ENCODE results near the gene RUBCN. TPM values are rescaled to one million over a fixed set of nuclear protein-coding genes. Genes with fewer than 3 reads are reported as not detected.

The RUBCN gene
- total RNA-seq, 1 experiment from 2014 or later, result 37.9 TPM

DNA sequence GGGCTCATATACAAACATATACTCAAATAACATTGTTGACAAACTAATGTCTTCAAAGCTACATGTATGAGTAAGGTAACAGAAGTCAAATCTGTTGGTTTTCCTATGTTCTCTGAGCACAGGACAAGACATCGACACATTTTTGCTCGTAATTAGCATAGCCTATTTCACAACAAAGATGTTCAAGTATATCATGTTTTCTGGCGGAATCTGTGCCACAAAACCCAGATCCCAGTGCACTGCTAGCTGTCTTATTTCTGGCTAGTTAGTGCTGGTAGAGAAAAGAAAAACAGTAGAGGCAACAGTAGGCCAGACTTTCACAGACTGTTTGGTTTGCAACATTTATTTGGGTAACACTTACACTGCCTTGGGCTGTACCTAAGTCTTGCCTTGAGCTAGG, 51.2 kb downstream of the RUBCN start:
- Histone ChIP-seq H3K36me3 (ENCODE audit: control insufficient read depth, insufficient read depth, low read length) (no peaks in the 10 kb centered on the region; the same call in 1 of the 2 replicates), H3K27ac (ENCODE audit: low read length) (no peak overlapping the region), H3K27me3 (ENCODE audit: control insufficient read depth, insufficient read depth, low read length) (no peaks in the 10 kb centered on the region), H3K4me3 (ENCODE audit: low read depth in 2 of 2, low read length in 2 of 2) (no peak overlapping the region), H3K9me3 (ENCODE audit: control insufficient read depth, insufficient read depth, low read depth, low read length) (no peaks in the 10 kb centered on the region), H3K4me1 (ENCODE audit: control insufficient read depth, insufficient read depth, low read length) (no peaks in the 10 kb centered on the region)
- ChIA-PET CTCF (no interaction called here), POLR2A (no interaction called here)
- DNase-seq (ENCODE audit: low read depth, low spot score), result no peak
- intact Hi-C loops (cut with micrococcal nuclease; ENCODE audit: unreplicated experiment), result no loop called here
- in situ Hi-C loops (cut with HindIII; ENCODE audit: low pct_unique_long_range_greater_than_20kb, low sequenced_read_pairs), result no loop called here
- ATAC-seq, result no peak
- TF ChIP-seq CTCF (IDR thresholded peaks at IDR 0.05) (no peak), POLR2AphosphoS5 (IDR thresholded peaks at IDR 0.05; ENCODE audit: low read depth, low read length) (no peak), TCF7L2 (IDR thresholded peaks at IDR 0.05; ENCODE audit: low read depth, low read length) (no peak), SIN3A (IDR thresholded peaks at IDR 0.05; ENCODE audit: borderline replicate concordance, insufficient read depth, low read depth, low read length) (no peak)
- TF ChIP-seq, protein P1, sequence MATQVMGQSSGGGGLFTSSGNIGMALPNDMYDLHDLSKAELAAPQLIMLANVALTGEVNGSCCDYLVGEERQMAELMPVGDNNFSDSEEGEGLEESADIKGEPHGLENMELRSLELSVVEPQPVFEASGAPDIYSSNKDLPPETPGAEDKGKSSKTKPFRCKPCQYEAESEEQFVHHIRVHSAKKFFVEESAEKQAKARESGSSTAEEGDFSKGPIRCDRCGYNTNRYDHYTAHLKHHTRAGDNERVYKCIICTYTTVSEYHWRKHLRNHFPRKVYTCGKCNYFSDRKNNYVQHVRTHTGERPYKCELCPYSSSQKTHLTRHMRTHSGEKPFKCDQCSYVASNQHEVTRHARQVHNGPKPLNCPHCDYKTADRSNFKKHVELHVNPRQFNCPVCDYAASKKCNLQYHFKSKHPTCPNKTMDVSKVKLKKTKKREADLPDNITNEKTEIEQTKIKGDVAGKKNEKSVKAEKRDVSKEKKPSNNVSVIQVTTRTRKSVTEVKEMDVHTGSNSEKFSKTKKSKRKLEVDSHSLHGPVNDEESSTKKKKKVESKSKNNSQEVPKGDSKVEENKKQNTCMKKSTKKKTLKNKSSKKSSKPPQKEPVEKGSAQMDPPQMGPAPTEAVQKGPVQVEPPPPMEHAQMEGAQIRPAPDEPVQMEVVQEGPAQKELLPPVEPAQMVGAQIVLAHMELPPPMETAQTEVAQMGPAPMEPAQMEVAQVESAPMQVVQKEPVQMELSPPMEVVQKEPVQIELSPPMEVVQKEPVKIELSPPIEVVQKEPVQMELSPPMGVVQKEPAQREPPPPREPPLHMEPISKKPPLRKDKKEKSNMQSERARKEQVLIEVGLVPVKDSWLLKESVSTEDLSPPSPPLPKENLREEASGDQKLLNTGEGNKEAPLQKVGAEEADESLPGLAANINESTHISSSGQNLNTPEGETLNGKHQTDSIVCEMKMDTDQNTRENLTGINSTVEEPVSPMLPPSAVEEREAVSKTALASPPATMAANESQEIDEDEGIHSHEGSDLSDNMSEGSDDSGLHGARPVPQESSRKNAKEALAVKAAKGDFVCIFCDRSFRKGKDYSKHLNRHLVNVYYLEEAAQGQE (IDR thresholded peaks at IDR 0.05; ENCODE audit: insufficient read depth in 1 of 2, low read depth in 2 of 2, low read length in 1 of 2), result no peak
- BruUV-seq (replicated peaks), result no TSS peak

DNA sequence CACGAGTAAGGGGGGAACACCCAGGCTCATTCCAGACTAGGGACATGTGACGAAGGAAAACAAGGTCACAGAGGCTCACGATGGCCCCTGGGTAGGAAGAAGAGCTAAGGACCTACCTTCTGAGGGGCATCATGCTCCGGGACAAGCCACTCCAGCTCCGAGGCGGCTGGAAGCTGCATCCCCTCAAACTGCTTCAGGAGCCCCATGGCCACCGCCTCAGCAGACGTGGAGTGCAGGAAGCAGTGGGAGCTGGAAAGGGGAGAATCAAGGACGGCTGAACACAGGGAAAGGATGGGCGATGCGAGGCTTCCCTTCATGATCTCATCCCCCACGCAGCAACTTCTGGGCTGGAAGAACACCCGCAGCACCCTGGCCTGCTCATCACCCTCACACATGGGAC, 53.5 kb downstream of the RUBCN start:
- intact Hi-C loops (cut with micrococcal nuclease; ENCODE audit: unreplicated experiment), result no loop called here
- no peak for TF ChIP-seq POLR2AphosphoS5 (IDR thresholded peaks at IDR 0.05; ENCODE audit: low read depth, low read length)
- no peak for TF ChIP-seq TCF7L2 (IDR thresholded peaks at IDR 0.05; ENCODE audit: low read depth, low read length)
- TF ChIP-seq CTCF (IDR thresholded peaks at IDR 0.05), result no peak
- no peak for TF ChIP-seq SIN3A (IDR thresholded peaks at IDR 0.05; ENCODE audit: borderline replicate concordance, insufficient read depth, low read depth, low read length)
- TF ChIP-seq, protein P1 (IDR thresholded peaks at IDR 0.05; ENCODE audit: insufficient read depth in 1 of 2, low read depth in 2 of 2, low read length in 1 of 2), result no peak
- POLR2A ChIA-PET, result no interaction called here
- H3K9me3 ChIP-seq (ENCODE audit: control insufficient read depth, insufficient read depth, low read depth, low read length), result no peaks in the 10 kb centered on the region
- no TSS peak for BruUV-seq (replicated peaks)
- DNase-seq (ENCODE audit: low read depth, low spot score) (no peak), ATAC-seq (no peak)
- no peak overlapping the region for H3K4me3 ChIP-seq (ENCODE audit: low read depth in 2 of 2, low read length in 2 of 2)
- H3K4me1 ChIP-seq (ENCODE audit: control insufficient read depth, insufficient read depth, low read length), result no peaks in the 10 kb centered on the region
- CTCF ChIA-PET, result no interaction called here
- no peaks in the 10 kb centered on the region; the same call in 1 of the 2 replicates for H3K36me3 ChIP-seq (ENCODE audit: control insufficient read depth, insufficient read depth, low read length)
- H3K27ac ChIP-seq (ENCODE audit: low read length), result no peak overlapping the region
- H3K27me3 ChIP-seq (ENCODE audit: control insufficient read depth, insufficient read depth, low read length), result no peaks in the 10 kb centered on the region
- in situ Hi-C loops (cut with HindIII; ENCODE audit: low pct_unique_long_range_greater_than_20kb, low sequenced_read_pairs), result no loop called here

Measured in Panc1 (cell line).